Measurements from ENCODE around the gene PCSK4. TPM values are rescaled to one million over a fixed set of nuclear protein-coding genes. Genes with fewer than 3 reads are reported as not detected.

PCSK4 gene
- polyA plus RNA-seq, 1 of the 3 experiments (the other 2 are of a cell fraction) = 6.6 TPM

- Histone ChIP-seq H3K79me2 (ENCODE audit: insufficient read depth) (no peaks in the 10 kb centered on the region), H3K4me2 (no peak overlapping the region), H3K4me1 (ENCODE audit: control insufficient read depth in 1 of 2, insufficient read depth in 2 of 2, low read depth in 1 of 2, low read length in 1 of 2) (peaks cover 5 to 15% of the 10 kb centered on the region in 2 experiments; a peak in 2 of 4 replicates), H3F3A (replicated peaks; ENCODE audit: insufficient read depth) (no peaks in the 10 kb centered on the region), H3K4me3 (ENCODE audit: low read depth in 2 of 2, low read length in 1 of 2) (no peak overlapping the region), H3K9me2 (no peaks in the 10 kb centered on the region), H3K9me3 (no peaks in the 10 kb centered on the region), H3K27me3 (ENCODE audit: insufficient read depth) (no peaks in the 10 kb centered on the region), H4K20me1 (ENCODE audit: insufficient read depth) (no peaks in the 10 kb centered on the region), H3K9ac (no peak overlapping the region), H2AFZ (ENCODE audit: low read depth) (no peak overlapping the region), H3K27ac (ENCODE audit: low read depth in 2 of 2, low read length in 1 of 2) (no peak overlapping the region), H3K36me3 (replicated peaks in 1 of 2; ENCODE audit: control insufficient read depth in 1 of 2, insufficient read depth in 2 of 2, low read length in 1 of 2) (no peaks in the 10 kb centered on the region)
- ChIA-PET POLR2A (no interaction called here), CTCF (no interaction called here)
- no peak for DNase-seq
- no peak for TF ChIP-seq TEAD4 (IDR thresholded peaks at IDR 0.05; ENCODE audit: borderline replicate concordance, insufficient read depth)
- no peak for TF ChIP-seq TAF1 (IDR thresholded peaks at IDR 0.05; ENCODE audit: borderline replicate concordance, low read depth, low read length)
- TF ChIP-seq EP300 (IDR thresholded peaks at IDR 0.05; ENCODE audit: borderline replicate concordance in 1 of 2, low read depth in 1 of 2, low read length in 1 of 2) = no peak
- 88% methylated on average over 23 of the region's 40 CpGs for WGBS (ENCODE audit: low lambda C conversion rate)
Observed at GRCh38 chr19:1487576-1488281, 2.4 kb downstream of the PCSK4 start.

- no peak overlapping the region for H3K4me3 ChIP-seq (ENCODE audit: low read depth in 2 of 2, low read length in 1 of 2)
- POLR2A ChIA-PET = no interaction called here
- WGBS (ENCODE audit: low lambda C conversion rate) = 93% methylated on average over 42 of the region's 56 CpGs
Observed at GRCh38 chr19:1486720-1487575, 3.2 kb downstream of the PCSK4 start.

More at GRCh38 chr19:1486720-1487575, 3.2 kb downstream of the PCSK4 start:
- no peak overlapping the region for H3K4me2 ChIP-seq
- TF ChIP-seq ZBTB33 (IDR thresholded peaks at IDR 0.05; ENCODE audit: borderline replicate concordance, low read depth) = no peak
- no peak overlapping the region for H2AFZ ChIP-seq (ENCODE audit: low read depth)
- no peaks in the 10 kb centered on the region for H3K36me3 ChIP-seq (replicated peaks in 1 of 2; ENCODE audit: control insufficient read depth in 1 of 2, insufficient read depth in 2 of 2, low read length in 1 of 2)
- no peaks in the 10 kb centered on the region for H3K79me2 ChIP-seq (ENCODE audit: insufficient read depth)
- CTCF ChIA-PET = no interaction called here
- no peaks in the 10 kb centered on the region for H3K9me2 ChIP-seq
- no peaks in the 10 kb centered on the region for H4K20me1 ChIP-seq (ENCODE audit: insufficient read depth)
- no peak for DNase-seq
- H3K27me3 ChIP-seq (ENCODE audit: insufficient read depth) = no peaks in the 10 kb centered on the region
- no peak overlapping the region for H3K27ac ChIP-seq (ENCODE audit: low read depth in 2 of 2, low read length in 1 of 2)
- H3K4me1 ChIP-seq (ENCODE audit: control insufficient read depth in 1 of 2, insufficient read depth in 2 of 2, low read depth in 1 of 2, low read length in 1 of 2) = peaks cover 5 to 15% of the 10 kb centered on the region in 2 experiments; a peak in 2 of 4 replicates
- no peaks in the 10 kb centered on the region for H3K9me3 ChIP-seq
- no peaks in the 10 kb centered on the region for H3F3A ChIP-seq (replicated peaks; ENCODE audit: insufficient read depth)
- no peak overlapping the region for H3K9ac ChIP-seq

Data from SK-N-SH (cell line).